GM12801 (cell line): ENCODE results near the gene ZNF280B.

Experiments
- CTCF ChIP-seq: IDR thresholded peaks from one replicate; pipeline ENCODE4 v1.5.1; 2011; ENCODE audit warnings: control low read depth; ENCODE audit not compliant: insufficient read length; ENCODE audit errors: extremely low read depth

The ZNF280B gene

GRCh38 chr22:22512951-22513350 is 4.4 kb upstream of the ZNF280B start:
- no peak for TF ChIP-seq CTCF

GRCh38 chr22:22507743-22508273 is 734 bp downstream of the ZNF280B start:
- TF ChIP-seq CTCF: no peak

- TF ChIP-seq CTCF: no peak
These were observed 1.8 kb downstream of the ZNF280B start for GRCh38 chr22:22506736-22507135.

- no peak for TF ChIP-seq CTCF
These were observed 10.3 kb downstream of the ZNF280B start for GRCh38 chr22:22498267-22498666.

- no peak for TF ChIP-seq CTCF
These were observed 19.8 kb downstream of the ZNF280B start for GRCh38 chr22:22488736-22489135.

- TF ChIP-seq CTCF: no peak
These were observed 20.5 kb downstream of the ZNF280B start for GRCh38 chr22:22487869-22488597.

GRCh38 chr22:22487059-22487458 is 21.5 kb downstream of the ZNF280B start:
- TF ChIP-seq CTCF: no peak
